ENCODE data around the gene SLC35F6.
A peak's percentile ranks its signal among the peaks of the same experiment; 100 is the strongest.
"Not testable (repeated sequence)": the region's sequence is repeated elsewhere in the genome, so short reads cannot be mapped to it uniquely, and the experiment has no call there.

Gene SLC35F6

GRCh38 chr2:26812731-26813130, 48.6 kb downstream of the SLC35F6 start:
- Mint-ChIP-seq H3K36me3 (no peaks in the 10 kb centered on the region), H3K4me1 (peaks cover 46% of the 10 kb centered on the region), H3K27me3 (peaks cover 6% of the 10 kb centered on the region), H3K27ac (peak overlapping the region; percentile 88), H3K9me3 (no peaks in the 10 kb centered on the region), H3K4me3 (no peak overlapping the region)

GRCh38 chr2:26814072-26814765, 50.1 kb downstream of the SLC35F6 start:
- peaks cover 35% of the 10 kb centered on the region for H3K4me1 Mint-ChIP-seq
- not testable (repeated sequence) for H3K36me3 Mint-ChIP-seq, H3K9me3 Mint-ChIP-seq, H3K4me3 Mint-ChIP-seq, H3K27me3 Mint-ChIP-seq, H3K27ac Mint-ChIP-seq

GRCh38 chr2:26816893-26817292, 52.8 kb downstream of the SLC35F6 start:
- peaks cover 11% of the 10 kb centered on the region for H3K4me1 Mint-ChIP-seq

GRCh38 chr2:26818255-26818654, 54.2 kb downstream of the SLC35F6 start:
- Mint-ChIP-seq H3K36me3 (no peaks in the 10 kb centered on the region), H3K27me3 (peaks cover 6% of the 10 kb centered on the region), H3K27ac (no peak overlapping the region), H3K4me1 (peaks cover 3% of the 10 kb centered on the region), H3K9me3 (no peaks in the 10 kb centered on the region), H3K4me3 (no peak overlapping the region)

More at GRCh38 chr2:26816893-26817292, 52.8 kb downstream of the SLC35F6 start:
- Mint-ChIP-seq H3K27ac (no peak overlapping the region), H3K36me3 (no peaks in the 10 kb centered on the region), H3K9me3 (no peaks in the 10 kb centered on the region), H3K27me3 (peaks cover 6% of the 10 kb centered on the region), H3K4me3 (no peak overlapping the region)

GRCh38 chr2:26818972-26819371, 54.9 kb downstream of the SLC35F6 start:
- Mint-ChIP-seq H3K4me3 (no peak overlapping the region), H3K27ac (no peak overlapping the region), H3K4me1 (no peaks in the 10 kb centered on the region), H3K27me3 (peaks cover 6% of the 10 kb centered on the region), H3K36me3 (no peaks in the 10 kb centered on the region), H3K9me3 (no peaks in the 10 kb centered on the region)

- H3K4me1 Mint-ChIP-seq, result no peaks in the 10 kb centered on the region
- peaks cover 4% of the 10 kb centered on the region for H3K27me3 Mint-ChIP-seq
- H3K4me3 Mint-ChIP-seq, result no peak overlapping the region
- H3K9me3 Mint-ChIP-seq, result no peaks in the 10 kb centered on the region
- no peaks in the 10 kb centered on the region for H3K36me3 Mint-ChIP-seq
- no peak overlapping the region for H3K27ac Mint-ChIP-seq
Observed at GRCh38 chr2:26820932-26821331, 56.8 kb downstream of the SLC35F6 start.

- Mint-ChIP-seq H3K36me3 (no peaks in the 10 kb centered on the region), H3K4me1 (no peaks in the 10 kb centered on the region), H3K27me3 (no peaks in the 10 kb centered on the region), H3K9me3 (no peaks in the 10 kb centered on the region), H3K27ac (no peak overlapping the region), H3K4me3 (no peak overlapping the region)
Observed at GRCh38 chr2:26822877-26823276, 58.8 kb downstream of the SLC35F6 start.

Measured in activated naive CD4-positive, alpha-beta T cell treated with anti-CD3 and anti-CD28 coated beads, Interleukin-2, amount 50 U/mL, for 24 hours (primary cell).